Measurements from ENCODE around the gene CRNKL1. TPM values are rescaled to one million over a fixed set of nuclear protein-coding genes. Genes with fewer than 3 reads are reported as not detected.

The CRNKL1 gene
- total RNA-seq, 1 donor from 2014 or later, result 22.4 TPM

GRCh38 chr20:20002101-20002998 is 49.9 kb downstream of the CRNKL1 start:
- Histone ChIP-seq H3K27me3 (ENCODE audit: control insufficient read depth, insufficient read depth, low read length) (no peaks in the 10 kb centered on the region), H3K36me3 (ENCODE audit: control insufficient read depth, insufficient read depth, low read length) (peaks cover 1% of the 10 kb centered on the region), H3K4me3 (ENCODE audit: low read depth, low read length) (no peak overlapping the region)
- TF ChIP-seq CTCF (IDR thresholded peaks at IDR 0.05; ENCODE audit: insufficient read depth, low read length, poor library complexity, severe bottlenecking), result no peak
- no peak for DNase-seq (ENCODE audit: low read depth)

- DNase-seq (ENCODE audit: low read depth), result no peak
- no peak for TF ChIP-seq CTCF (IDR thresholded peaks at IDR 0.05; ENCODE audit: insufficient read depth, low read length, poor library complexity, severe bottlenecking)
- no peaks in the 10 kb centered on the region for H3K27me3 ChIP-seq (ENCODE audit: control insufficient read depth, insufficient read depth, low read length)
- no peak overlapping the region for H3K4me3 ChIP-seq (ENCODE audit: low read depth, low read length)
- H3K36me3 ChIP-seq (ENCODE audit: control insufficient read depth, insufficient read depth, low read length), result peaks cover 1% of the 10 kb centered on the region
Observed at GRCh38 chr20:20000211-20000968, 51.9 kb downstream of the CRNKL1 start.

- DNase-seq (ENCODE audit: low read depth), result no peak
- no peak for TF ChIP-seq CTCF (IDR thresholded peaks at IDR 0.05; ENCODE audit: insufficient read depth, low read length, poor library complexity, severe bottlenecking)
- Histone ChIP-seq H3K4me3 (ENCODE audit: low read depth, low read length) (no peak overlapping the region), H3K27me3 (ENCODE audit: control insufficient read depth, insufficient read depth, low read length) (no peaks in the 10 kb centered on the region), H3K36me3 (ENCODE audit: control insufficient read depth, insufficient read depth, low read length) (peaks cover 1% of the 10 kb centered on the region)
Observed at GRCh38 chr20:19998990-19999705, 53.1 kb downstream of the CRNKL1 start.

GRCh38 chr20:19996917-19997316 is 55.3 kb downstream of the CRNKL1 start:
- Histone ChIP-seq H3K27me3 (ENCODE audit: control insufficient read depth, insufficient read depth, low read length) (no peaks in the 10 kb centered on the region), H3K4me3 (ENCODE audit: low read depth, low read length) (no peak overlapping the region), H3K36me3 (ENCODE audit: control insufficient read depth, insufficient read depth, low read length) (peaks cover 1% of the 10 kb centered on the region)
- DNase-seq (ENCODE audit: low read depth), result no peak
- TF ChIP-seq CTCF (IDR thresholded peaks at IDR 0.05; ENCODE audit: insufficient read depth, low read length, poor library complexity, severe bottlenecking), result no peak

- DNase-seq (ENCODE audit: low read depth), result no peak
- Histone ChIP-seq H3K36me3 (ENCODE audit: control insufficient read depth, insufficient read depth, low read length) (peaks cover 1% of the 10 kb centered on the region), H3K4me3 (ENCODE audit: low read depth, low read length) (no peak overlapping the region), H3K27me3 (ENCODE audit: control insufficient read depth, insufficient read depth, low read length) (no peaks in the 10 kb centered on the region)
- no peak for TF ChIP-seq CTCF (IDR thresholded peaks at IDR 0.05; ENCODE audit: insufficient read depth, low read length, poor library complexity, severe bottlenecking)
Observed at GRCh38 chr20:19996222-19996621, 56.0 kb downstream of the CRNKL1 start.
